Sciatic nerve (tissue), 2 donors: ENCODE results near the gene EFNA2. TPM values are rescaled to one million over a fixed set of nuclear protein-coding genes. Genes with fewer than 3 reads are reported as not detected.

Experiments used
- ATAC-seq: fragments of 200-7000 bp; cut with Tn5 transposase; one replicate; pipeline ENCODE4 v1.9.1; 2020; ENCODE audit warnings: mild to moderate bottlenecking, moderate library complexity
- DNase-seq: peaks from one replicate; pipeline ENCODE4 v3.0.0-alpha.2; 2020; ENCODE audit warnings: low spot score
- intact Hi-C: fragments of 100-400 bp; cut with DNase I; formaldehyde crosslinking; loops from one replicate; pipeline ENCODE4 v1.14.2; 2022
- total RNA-seq: library from RNA; stranded (reverse); fragmentation: NEBNext Ultra II Directional; extraction: Animal tissue kit (Norgen Biotek cat#: 25700); gene quantifications from one replicate; pipeline ENCODE4 v1.2.1, GENCODE V29; 2021
- donor health status: DM: no; HTN: no; CAD: no.
- donor health status: DM: no; HTN: no; CAD: no.

EFNA2 gene
- total RNA-seq, 1 donor from 2014 or later: not detected

GRCh38 chr19:1247748-1248138 lies 37.9 kb upstream of the EFNA2 start:
- no peak for DNase-seq
- no peak for ATAC-seq
- intact Hi-C loops: no loop called here

- DNase-seq (peak; percentile 92), ATAC-seq (peak; percentile 19)
- intact Hi-C loops: no loop called here
These were observed 37.4 kb upstream of the EFNA2 start, which contains the start of gene MIDN for GRCh38 chr19:1248139-1248785. MIDN (plus strand) TSS chr19:1248583; CDS start chr19:1250297, 1,714 bp downstream.

GRCh38 chr19:1248786-1249297 lies 36.8 kb upstream of the EFNA2 start:
- intact Hi-C loops: no loop called here
- DNase-seq (peak; percentile 92), ATAC-seq (peak; percentile 9)

- ATAC-seq (peak; percentile 16), DNase-seq (peak; percentile 96)
- intact Hi-C loops: no loop called here
These were observed 36.2 kb upstream of the EFNA2 start for GRCh38 chr19:1249298-1249989.

- ATAC-seq (no peak), DNase-seq (no peak)
- intact Hi-C loops: no loop called here
These were observed 35.7 kb upstream of the EFNA2 start for GRCh38 chr19:1249990-1250436.

GRCh38 chr19:1250437-1251260 lies 35.0 kb upstream of the EFNA2 start:
- no peak for ATAC-seq
- intact Hi-C loops: no loop called here
- DNase-seq: peak; percentile 79

GRCh38 chr19:1251330-1252220 lies 34.1 kb upstream of the EFNA2 start:
- intact Hi-C loops: no loop called here
- DNase-seq (peak; percentile 88), ATAC-seq (peak; percentile 4)

- DNase-seq: peak; percentile 92
- ATAC-seq: peak; percentile 66
- intact Hi-C loops: no loop called here
These were observed 33.4 kb upstream of the EFNA2 start for GRCh38 chr19:1252221-1252820.

GRCh38 chr19:1252821-1253513 lies 32.7 kb upstream of the EFNA2 start:
- ATAC-seq: peak; percentile 66
- peak; percentile 93 for DNase-seq
- intact Hi-C loops: no loop called here

GRCh38 chr19:1253514-1254080 lies 32.1 kb upstream of the EFNA2 start:
- intact Hi-C loops: no loop called here
- DNase-seq (no peak), ATAC-seq (peak; percentile 4)

- DNase-seq: peak; percentile 80
- peak; percentile 0 for ATAC-seq
- intact Hi-C loops: no loop called here
These were observed 31.6 kb upstream of the EFNA2 start for GRCh38 chr19:1254081-1254527.

- DNase-seq (peak; percentile 71), ATAC-seq (no peak)
- intact Hi-C loops: no loop called here
These were observed 31.0 kb upstream of the EFNA2 start for GRCh38 chr19:1254530-1255185.

- DNase-seq (peak; percentile 65), ATAC-seq (no peak)
- intact Hi-C loops: no loop called here
These were observed 30.2 kb upstream of the EFNA2 start for GRCh38 chr19:1255186-1256161.

GRCh38 chr19:1256646-1257474 lies 28.8 kb upstream of the EFNA2 start:
- DNase-seq (peak; percentile 70), ATAC-seq (no peak)
- intact Hi-C loops: no loop called here
